ENCODE results near the gene KIAA1586.
"Not testable (repeated sequence)": the region's sequence is repeated elsewhere in the genome, so short reads cannot be mapped to it uniquely, and the experiment has no call there.

The KIAA1586 gene

DNA sequence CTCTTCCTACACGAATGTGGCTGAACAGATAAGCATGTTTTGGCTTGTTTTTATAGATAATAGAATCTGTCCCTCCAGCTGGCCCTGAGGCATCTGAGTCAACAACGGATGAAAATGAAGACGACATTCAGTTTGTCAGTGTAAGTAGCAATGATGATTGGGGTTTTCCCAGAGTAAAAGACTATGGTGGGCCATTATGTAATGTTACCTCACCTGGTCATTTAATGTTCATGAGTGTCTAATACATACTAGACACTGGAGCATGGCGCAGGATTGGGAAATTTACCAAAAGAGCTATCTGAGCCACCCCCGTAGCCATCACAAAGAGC lies 728 bp downstream of the KIAA1586 start:
- not testable (repeated sequence) for DNase-seq

DNA sequence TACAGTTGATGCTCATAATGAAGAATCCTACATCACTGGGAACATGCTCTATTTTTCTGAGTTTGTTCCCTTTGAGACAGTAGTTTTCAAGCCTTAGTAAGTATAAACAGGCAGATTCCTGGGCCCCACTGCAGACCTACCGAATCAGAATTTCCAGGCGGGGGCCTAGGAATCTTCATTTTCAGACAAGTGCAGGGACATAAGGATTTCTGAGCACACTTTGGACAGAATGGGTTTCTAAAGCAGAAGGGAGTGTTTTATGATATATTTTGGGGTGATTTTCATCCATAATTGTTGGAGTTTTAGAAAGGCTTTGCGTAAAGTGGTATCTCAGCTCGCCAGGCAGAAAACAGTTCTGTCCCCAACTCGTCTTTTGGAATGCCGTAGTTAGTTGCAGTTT lies 1.4 kb downstream of the KIAA1586 start:
- not testable (repeated sequence) for DNase-seq

DNA sequence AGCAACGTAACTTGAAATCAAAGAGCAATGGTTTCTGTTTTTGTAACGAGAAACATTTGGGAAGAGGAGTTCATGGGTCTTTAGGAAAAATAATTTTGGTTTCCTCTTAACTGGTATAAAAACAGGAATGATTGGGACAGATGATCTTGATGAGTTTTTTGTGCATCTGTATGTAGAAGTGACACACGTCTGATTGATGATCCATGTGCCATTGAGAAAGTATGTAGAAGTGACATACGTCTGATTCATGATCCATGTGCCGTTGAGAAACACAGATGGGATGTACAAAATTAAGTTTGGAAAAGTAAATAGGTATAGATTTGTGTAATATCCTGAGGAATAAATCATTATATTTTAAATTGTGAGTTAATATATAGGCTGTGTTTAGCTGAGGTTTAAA lies 2.1 kb downstream of the KIAA1586 start:
- no peak for DNase-seq

DNA sequence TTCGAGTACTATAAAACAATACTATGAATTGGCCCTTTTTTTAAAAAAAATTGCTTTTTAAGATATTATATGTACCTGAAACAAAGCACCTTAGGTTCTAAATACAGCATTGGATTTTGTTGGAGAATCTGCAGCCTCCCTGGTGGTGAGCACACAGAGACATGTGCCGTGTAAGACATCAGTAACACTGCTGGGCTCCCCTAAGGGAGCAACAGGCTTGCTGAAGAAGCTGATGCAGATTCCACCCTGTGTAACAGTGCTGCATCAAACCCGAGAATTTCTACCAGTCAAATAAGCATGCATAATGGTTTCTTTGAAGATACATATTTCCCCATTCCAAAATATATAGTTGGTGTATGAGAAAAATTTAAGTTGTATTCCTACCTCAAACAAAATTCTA lies 17.4 kb downstream of the KIAA1586 start:
- no peak for DNase-seq

DNA sequence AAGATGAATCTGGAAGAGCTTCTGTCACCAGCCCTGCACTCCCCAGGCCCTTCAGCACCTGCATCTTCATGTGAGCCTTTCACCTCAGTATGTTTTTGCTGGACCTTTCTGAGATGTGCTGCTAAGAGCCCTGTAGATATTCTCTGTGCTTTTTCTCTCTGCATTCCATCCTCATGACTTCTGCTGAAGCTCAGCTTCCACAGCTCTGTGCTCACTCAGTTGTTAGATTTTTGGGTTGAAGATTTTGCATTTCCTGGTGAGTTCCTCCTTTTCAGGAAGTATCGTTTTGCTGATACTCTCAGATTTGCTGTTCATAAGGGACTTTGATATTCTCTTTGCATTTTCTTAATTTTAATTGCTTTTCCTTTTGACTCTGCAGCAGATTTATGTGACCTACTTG lies 18.3 kb downstream of the KIAA1586 start:
- no peak for DNase-seq

DNA sequence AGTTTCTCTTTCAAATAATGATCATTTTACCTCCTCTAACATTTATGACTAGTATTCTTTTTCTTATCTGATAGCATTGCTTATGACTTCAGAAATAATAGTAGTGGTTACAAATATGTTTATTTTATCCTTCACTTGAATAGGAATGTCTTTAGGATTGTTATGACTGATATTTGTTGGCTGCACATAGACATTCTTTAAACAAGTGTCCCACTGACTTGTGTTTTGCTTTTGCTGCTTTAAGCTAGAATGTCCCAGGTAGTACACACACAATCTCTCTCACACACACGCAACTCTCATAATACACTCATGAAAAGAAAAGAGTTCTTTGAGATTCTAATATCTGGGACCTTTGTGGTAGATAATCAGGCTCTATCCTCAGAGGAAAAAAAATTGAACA lies 21.6 kb downstream of the KIAA1586 start:
- DNase-seq, result no peak

DNA sequence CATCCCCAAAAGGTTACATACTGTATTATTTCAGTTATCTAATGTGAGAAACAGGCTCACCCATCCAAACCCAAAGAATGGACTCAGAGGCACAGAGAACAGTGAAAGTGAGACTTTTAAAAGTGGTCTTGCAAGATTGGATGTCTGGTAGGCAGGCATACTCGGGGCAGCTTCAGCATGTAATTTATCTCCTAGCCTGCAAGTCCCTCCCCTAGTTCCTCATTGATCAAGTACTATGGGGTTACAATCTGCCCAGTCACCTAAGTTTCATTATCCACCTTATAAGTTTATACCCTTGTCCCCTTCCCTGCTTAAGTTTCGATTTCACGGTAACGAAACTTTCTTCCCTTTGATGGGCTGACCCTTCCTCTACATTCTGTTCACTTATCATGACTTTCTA lies 22.7 kb downstream of the KIAA1586 start:
- DNase-seq, result no peak

DNA sequence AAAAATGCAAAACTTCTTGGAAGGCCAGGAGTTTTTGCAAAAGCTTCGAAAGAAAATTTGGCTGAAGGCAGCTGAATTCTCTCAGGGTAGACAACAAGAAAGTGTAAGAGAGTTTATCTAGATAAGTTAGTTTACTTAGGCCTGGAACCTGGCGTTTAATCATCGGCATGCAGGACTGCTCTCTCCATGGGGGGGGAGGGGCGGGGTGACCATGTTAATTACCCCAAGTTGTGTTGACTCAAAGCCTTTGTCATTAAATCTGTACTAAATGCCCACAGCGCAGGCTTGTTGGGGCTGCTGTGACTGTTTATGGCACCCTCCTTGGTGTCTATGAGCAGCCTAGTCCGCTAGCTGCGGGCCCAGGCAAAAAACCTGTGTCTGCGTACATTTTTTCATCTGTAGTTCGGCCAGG lies 23.4 kb downstream of the KIAA1586 start:
- DNase-seq, result no peak

DNA sequence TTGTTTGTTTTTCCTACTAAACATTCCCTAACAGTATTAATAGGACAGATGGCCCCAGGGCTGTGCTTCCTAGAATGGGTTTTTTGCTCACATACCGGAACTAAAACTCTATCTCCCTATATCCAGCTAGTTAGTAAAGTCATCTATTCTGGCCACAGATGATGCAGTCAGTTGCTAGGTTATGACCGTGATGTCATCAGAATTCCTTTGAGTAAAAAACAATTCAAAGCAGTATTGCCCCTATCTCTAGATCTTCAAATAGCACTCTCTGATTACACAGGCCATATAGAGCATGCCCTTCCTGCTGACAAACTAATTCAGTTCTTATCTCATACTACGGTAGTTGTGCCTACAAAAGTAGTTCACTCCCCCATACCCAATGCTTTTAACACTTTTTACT lies 25.6 kb downstream of the KIAA1586 start:
- DNase-seq, result no peak

DNA sequence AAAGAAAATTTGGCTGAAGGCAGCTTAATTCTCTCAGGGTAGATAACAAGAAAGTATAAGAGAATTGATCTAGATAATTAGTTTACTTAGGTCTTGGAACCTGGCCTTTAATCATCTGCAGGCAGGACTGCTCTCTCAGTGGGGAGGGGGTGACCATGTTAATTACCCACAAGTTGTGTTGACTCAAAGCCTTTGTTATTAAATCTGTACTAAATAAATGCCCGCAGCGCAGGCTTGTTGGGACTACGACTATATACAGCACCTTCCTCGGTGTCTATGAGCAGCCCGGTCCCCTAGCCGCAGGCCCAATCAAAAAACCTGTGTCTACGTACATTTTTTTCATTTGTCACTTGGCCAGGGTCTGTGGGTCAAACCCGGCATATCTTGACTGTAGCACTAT lies 27.9 kb downstream of the KIAA1586 start:
- DNase-seq, result no peak

DNA sequence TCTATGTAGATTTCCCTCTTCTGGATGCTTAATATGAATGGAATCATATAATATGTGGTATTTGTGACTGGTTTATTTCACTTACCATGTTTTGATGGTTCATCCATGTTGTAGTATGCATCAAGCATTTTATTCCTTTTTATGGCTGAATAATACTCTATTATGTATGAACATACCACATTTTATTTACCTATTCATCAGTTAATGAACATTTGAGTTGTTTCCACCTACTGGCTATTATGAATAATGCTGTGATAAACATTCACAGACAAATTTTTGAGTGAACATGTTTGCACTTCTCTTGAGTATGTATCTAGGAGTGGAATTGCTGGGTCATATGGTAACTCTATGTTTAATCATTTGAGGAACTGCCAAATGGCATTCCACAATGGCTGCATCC lies 28.6 kb downstream of the KIAA1586 start:
- no peak for DNase-seq

DNA sequence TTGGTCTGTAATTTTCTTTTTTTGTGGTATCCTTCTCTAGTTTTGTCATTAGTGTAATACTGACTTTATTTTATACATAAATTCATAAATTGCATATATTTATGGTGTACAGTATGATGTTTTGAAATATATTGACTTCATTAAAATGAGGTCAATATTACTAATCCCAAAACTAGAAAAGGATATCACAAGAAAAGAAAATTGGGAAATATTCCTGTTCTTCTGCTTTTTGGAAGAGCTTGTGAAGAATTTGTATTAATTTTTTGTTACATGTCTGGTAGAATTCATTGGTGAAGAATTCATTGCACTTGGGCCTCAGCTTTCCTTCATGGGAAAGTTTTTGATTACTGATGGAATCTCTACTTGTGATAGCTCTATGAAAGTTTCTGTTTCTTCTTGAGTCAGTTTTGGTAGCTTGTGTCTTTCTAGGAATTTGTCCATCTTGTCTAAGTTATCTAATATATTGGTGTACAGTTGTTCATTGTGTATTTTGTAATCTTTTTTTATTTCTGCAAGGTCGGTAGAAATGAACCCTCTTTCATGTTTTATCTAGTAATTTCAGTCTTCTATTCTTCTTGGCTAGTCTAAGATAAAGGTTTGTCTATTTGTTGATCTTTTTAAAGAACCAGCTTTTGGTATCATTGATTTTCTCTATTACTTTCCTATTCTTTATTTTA lies 32.2 kb downstream of the KIAA1586 start:
- DNase-seq, result no peak

DNA sequence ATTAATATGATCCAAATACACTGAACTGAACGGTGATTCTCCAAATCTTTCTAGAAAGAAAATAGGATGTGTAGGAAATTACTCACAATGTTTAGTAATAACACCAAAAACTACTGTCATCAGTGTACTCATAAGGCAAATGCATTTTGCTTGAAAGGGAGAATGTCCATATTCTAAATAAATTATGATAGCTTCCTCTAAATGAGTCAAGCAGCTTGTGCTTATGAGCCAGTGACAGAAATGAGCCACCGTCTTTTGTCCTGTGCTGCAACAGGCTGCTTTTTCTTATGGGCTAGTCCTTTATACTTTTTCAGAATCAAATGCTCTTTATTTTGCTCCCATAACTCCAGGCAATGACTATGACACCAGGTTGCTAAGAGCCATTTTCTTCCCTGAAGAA lies 39.0 kb downstream of the KIAA1586 start:
- no peak for DNase-seq

DNA sequence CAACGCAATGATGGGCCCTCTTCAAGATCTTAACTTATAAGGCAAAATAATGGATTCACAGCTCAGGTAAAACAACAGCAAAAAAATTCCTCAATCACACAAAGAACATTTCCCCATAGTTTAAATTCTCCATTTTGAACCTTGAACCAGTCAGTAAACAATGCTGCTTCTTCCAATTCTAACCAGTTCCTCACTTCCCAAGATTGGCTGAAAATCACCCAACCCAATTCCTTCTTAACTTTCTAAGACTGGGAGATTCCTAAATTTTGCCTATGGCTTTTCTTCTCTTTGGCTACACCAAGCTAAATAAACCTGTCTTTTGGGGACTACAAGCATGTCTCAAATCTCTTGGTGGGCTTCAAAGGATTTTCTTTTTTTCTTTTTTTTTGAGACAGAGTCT lies 40.4 kb downstream of the KIAA1586 start:
- no peak for DNase-seq

DNA sequence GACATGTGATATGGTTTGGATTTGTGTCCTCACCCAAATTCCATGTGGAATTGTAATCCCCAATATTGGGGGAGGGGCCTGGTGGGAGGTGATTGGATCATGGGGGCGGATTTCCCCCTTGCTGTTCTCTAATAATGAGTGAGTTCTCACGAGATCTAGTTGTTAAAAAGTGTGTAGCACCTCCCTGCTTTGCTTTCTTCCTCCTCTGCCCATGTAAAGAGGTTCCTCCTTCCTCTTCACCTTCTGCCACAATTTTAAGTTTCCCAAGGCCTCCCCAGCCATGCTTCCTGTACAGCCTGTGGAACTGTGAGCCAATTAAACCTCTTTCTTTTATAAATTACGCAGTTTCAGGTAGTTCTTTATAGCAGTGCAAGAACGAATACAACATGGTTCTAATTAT lies 41.4 kb downstream of the KIAA1586 start:
- DNase-seq, result no peak

DNA sequence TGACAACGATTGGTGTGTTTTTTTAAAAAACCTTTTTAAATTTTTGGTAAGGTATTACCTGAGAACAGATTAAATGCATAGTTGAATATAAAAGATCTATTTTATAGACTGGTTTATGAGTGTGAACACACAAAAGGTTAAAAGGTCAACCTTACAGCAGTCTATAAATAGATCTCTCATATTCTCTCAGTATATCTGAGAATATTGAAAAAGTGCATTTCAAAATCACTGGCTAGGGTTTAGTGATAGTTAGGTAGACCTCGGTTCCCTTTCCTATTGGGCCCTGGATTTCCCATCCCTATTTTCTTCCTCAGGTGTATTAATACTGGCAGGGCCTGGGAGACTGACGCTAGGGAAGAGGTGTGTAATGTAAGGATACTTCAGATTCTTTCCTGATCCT lies 42.8 kb downstream of the KIAA1586 start:
- DNase-seq, result no peak

DNA sequence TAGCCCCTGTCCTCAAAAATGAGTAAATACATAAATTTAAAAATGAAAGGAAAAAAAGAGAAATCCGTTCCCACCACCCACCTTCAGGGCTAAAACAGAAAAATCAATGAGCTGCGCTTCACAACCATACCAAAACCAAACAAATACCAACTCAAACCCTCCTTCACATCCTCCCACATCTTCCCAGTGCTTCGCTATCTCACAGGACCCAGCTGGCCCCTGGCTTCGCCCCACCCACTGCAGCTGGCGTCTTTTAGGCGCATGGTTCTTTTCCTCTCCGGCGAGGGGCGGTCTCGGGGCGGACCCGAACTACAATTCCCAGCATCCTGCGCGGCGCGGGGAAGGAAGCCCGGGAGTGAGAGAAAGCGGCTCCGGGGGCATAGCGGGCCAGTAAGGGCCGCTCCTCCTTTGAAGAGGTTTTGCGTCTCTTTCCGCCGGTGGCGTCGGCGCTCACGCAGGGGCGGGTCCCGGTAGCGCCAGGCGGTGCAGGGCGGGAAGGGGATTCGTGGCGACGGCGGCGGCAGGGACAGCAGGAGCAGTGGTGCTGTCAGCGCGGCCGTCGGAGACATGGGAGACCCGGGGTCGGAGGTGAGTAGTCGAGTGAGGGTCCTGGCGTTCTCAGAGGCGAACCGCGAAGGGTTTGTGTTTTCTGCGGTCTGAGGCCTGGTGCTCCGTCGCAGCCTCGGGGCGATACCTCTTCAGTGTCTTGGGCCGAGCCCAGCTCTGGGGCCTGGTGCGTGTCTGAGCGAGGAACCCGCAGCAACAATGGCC lies 43.4 kb downstream of the KIAA1586 start, which contains the start of gene ZNF451:
Gene ZNF451, plus strand, starts transcription at position 502 of the 771 bp plus-strand sequence. Its CDS starts 66 bp downstream, at position 568.
- DNase-seq, result peak; percentile 96

DNA sequence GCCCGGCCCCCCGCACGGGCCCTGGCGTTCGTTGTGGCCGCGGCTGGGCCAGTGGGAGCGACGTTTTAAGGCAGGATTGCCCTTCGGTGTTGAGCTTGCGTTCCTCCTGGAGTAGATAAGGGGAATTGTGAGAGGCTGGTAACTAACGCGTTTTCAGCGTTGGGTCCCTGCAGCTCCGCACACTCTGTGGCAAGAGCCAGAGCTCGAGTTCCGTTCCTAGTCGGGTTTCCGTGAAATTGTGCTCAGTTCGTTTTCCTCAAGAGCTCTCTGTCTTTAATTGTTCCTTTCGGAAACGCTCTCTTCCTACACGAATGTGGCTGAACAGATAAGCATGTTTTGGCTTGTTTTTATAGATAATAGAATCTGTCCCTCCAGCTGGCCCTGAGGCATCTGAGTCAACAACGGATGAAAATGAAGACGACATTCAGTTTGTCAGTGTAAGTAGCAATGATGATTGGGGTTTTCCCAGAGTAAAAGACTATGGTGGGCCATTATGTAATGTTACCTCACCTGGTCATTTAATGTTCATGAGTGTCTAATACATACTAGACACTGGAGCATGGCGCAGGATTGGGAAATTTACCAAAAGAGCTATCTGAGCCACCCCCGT lies 44.1 kb downstream of the KIAA1586 start:
- not testable (repeated sequence) for DNase-seq

DNA sequence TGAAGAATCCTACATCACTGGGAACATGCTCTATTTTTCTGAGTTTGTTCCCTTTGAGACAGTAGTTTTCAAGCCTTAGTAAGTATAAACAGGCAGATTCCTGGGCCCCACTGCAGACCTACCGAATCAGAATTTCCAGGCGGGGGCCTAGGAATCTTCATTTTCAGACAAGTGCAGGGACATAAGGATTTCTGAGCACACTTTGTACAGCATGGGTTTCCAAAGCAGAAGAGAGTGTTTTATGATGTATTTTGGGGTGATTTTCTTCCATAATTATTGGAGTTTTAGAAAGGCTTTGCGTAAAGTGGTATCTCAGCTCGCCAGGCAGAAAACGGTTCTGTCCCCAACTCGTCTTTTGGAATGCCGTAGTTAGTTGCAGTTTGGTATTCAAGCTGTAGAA lies 44.9 kb downstream of the KIAA1586 start:
- DNase-seq, result not testable (repeated sequence)

DNA sequence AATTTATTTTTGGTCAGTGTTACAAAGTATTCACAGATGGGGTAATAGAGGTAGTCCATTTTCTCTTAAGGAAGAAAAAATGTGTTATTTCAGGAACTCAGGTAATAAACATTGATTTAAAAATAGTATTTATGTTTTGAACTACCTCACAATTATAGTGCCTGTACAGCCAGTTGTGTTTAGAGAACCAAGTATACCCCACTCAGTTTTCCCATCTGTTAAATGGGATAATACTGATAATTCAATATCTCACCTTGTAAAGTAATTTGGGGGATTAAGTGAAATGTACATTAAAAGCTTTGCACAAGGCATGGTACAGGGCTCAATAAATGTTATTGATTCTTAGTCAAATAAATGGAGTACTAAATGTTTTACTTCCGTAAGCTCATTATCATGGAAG lies 48.2 kb downstream of the KIAA1586 start:
- no peak for DNase-seq

DNA sequence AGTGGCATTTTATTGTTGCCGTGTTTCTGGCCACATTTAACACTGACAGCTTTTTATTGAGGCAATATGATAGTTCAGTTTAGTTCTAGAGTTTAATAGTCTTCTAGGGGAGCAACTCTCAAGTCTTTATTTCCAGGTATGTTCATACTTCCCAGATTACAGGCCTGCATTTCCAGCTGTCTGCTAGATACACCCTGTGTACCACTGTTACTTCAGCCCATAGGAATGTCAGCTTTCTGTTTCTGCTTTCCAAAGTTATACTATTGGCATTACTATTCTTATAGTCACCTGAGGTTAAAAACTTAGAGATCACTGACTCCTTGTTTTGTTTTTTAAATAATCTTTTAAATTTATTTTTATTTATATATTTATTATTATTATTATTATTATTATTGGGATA lies 51.1 kb downstream of the KIAA1586 start:
- DNase-seq, result no peak

DNA sequence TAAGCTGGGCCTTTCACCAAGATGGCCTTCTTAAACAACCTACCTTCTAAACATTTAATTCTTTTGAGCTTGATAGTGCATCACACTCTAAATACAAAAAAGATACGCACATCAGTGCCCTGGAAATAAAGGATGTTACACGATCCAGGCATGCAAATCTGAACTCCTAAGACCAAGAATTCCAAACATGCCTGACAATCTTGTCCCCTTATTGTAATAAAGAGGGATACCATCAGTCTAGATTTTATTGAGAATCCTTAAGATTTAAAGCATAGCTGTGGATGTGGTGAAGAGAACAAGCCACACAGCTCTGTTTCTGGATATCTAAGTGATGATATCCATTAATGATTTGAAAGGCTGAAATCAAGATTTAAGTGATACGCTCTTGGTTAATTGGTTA lies 56.5 kb downstream of the KIAA1586 start:
- DNase-seq, result no peak

DNA sequence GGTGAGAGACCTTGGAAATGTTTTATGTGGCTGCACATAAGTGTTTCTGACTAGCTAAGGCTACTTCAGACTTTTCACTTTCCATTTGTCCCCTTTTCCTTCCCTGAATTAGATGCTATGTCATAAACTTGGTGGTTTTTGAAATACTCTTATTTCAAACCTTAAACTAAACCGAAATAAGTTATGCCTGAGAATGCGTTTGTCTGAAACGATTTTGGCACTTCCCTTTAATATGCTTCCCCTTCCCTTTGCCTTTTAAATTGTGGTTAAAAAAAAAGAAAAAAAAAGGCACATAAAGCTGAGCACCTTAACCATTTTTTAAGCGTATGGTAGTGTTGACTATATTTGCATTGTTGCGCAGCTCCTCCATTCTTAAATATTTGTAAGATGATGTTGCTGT lies 57.8 kb downstream of the KIAA1586 start:
- DNase-seq, result no peak
